Skeletal muscle cell (primary cell): ENCODE measurements around the gene FGF21.

Experiments used
- DNase-seq: peaks from one replicate; pipeline ENCODE4 v3.0.0-alpha.2; 2010; ENCODE audit warnings: low read depth
- H3K4me3 ChIP-seq: 2 replicates; pipeline ENCODE4 v1.5.1; 2011; ENCODE audit warnings: low read depth, mild to moderate bottlenecking, control low read depth, low read length, moderate library complexity

FGF21 gene

GRCh38 chr19:48724796-48725753 lies 30.2 kb upstream of the FGF21 start:
- DNase-seq, result peak; percentile 84
- no peak overlapping the region for H3K4me3 ChIP-seq

- no peak for DNase-seq
- no peak overlapping the region for H3K4me3 ChIP-seq
Observed at GRCh38 chr19:48726556-48726955, 28.8 kb upstream of the FGF21 start.

GRCh38 chr19:48728911-48729664 lies 26.2 kb upstream of the FGF21 start:
- DNase-seq, result no peak
- peak overlapping the region; percentile 9 for H3K4me3 ChIP-seq

- DNase-seq, result no peak
- H3K4me3 ChIP-seq, result no peak overlapping the region
Observed at GRCh38 chr19:48731452-48731851, 23.9 kb upstream of the FGF21 start.

GRCh38 chr19:48734625-48735024 lies 20.7 kb upstream of the FGF21 start:
- DNase-seq, result no peak
- H3K4me3 ChIP-seq, result no peak overlapping the region

- DNase-seq, result no peak
- H3K4me3 ChIP-seq, result peak overlapping the region; percentile 18
Observed at GRCh38 chr19:48735031-48735615, 20.2 kb upstream of the FGF21 start.

- H3K4me3 ChIP-seq, result no peak overlapping the region
- DNase-seq, result no peak
Observed at GRCh38 chr19:48737360-48737998, 17.8 kb upstream of the FGF21 start.

- peak; percentile 28 for DNase-seq
- H3K4me3 ChIP-seq, result peak overlapping the region; percentile 47
Observed at GRCh38 chr19:48738557-48739403, 16.5 kb upstream of the FGF21 start.

- DNase-seq, result no peak
- H3K4me3 ChIP-seq, result peak overlapping the region; percentile 47
Observed at GRCh38 chr19:48739404-48740163, 15.7 kb upstream of the FGF21 start.

GRCh38 chr19:48740164-48740972 lies 15.0 kb upstream of the FGF21 start, which contains the start of gene RASIP1:
Gene RASIP1, minus strand, starts transcription at chr19:48740610. Its CDS starts 328 bp downstream, at chr19:48740282.
- DNase-seq, result no peak
- peak within 1 kb of the TSS; percentile 47 for H3K4me3 ChIP-seq

GRCh38 chr19:48741129-48741999 lies 14.0 kb upstream of the FGF21 start:
- DNase-seq, result no peak
- no peak overlapping the region for H3K4me3 ChIP-seq

GRCh38 chr19:48742096-48742495 lies 13.2 kb upstream of the FGF21 start:
- no peak overlapping the region for H3K4me3 ChIP-seq

GRCh38 chr19:48745208-48745995 lies 9.9 kb upstream of the FGF21 start:
- no peak overlapping the region for H3K4me3 ChIP-seq
- DNase-seq, result no peak

More at GRCh38 chr19:48742096-48742495, 13.2 kb upstream of the FGF21 start:
- DNase-seq, result no peak

GRCh38 chr19:48746110-48746509 lies 9.2 kb upstream of the FGF21 start:
- DNase-seq, result no peak
- H3K4me3 ChIP-seq, result no peak overlapping the region

- DNase-seq, result peak; percentile 60
- peak within 1 kb of the TSS; percentile 67 for H3K4me3 ChIP-seq
Observed at GRCh38 chr19:48746738-48747575, 8.4 kb upstream of the FGF21 start, which contains the start of gene IZUMO1. Gene IZUMO1, minus strand, starts transcription at chr19:48746909. Its CDS starts 1,050 bp downstream, at chr19:48745859.
